ENCODE measurements around the gene PLCB1. TPM values are rescaled to one million over a fixed set of nuclear protein-coding genes. Genes with fewer than 3 reads are reported as not detected.
"Not testable (repeated sequence)": the region's sequence is repeated elsewhere in the genome, so short reads cannot be mapped to it uniquely, and the experiment has no call there.

The PLCB1 gene
- total RNA-seq, 1 donor from 2014 or later = 58.5 TPM

DNA sequence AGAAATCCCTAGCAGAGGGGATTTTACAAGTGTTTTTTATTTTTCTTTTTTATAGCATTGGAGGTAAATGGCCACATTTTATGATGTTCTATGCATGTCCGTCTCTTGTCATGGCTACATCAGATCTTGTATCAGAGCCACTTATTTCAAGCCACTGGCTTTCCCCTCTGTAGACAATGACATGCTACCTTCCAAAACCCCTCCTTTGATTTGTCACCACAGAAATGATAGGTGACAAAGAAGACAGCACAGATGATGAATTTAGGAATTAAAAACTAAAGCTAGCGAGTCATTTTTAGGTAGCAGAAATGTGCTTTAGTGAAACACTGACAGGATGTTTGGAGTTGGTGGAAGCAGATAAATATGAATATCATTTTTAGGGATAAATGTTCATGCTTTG, 20.8 kb downstream of the PLCB1 start:
- ATAC-seq = no peak
- intact Hi-C loops (cut with DNase I) = no loop called here
- DNase-seq (ENCODE audit: low spot score) = no peak

- no peak for ATAC-seq
- intact Hi-C loops (cut with DNase I) = no loop called here
- no peak for DNase-seq (ENCODE audit: low spot score)
Observed at GRCh38 chr20:8153281-8153908, 21.3 kb downstream of the PLCB1 start.

DNA sequence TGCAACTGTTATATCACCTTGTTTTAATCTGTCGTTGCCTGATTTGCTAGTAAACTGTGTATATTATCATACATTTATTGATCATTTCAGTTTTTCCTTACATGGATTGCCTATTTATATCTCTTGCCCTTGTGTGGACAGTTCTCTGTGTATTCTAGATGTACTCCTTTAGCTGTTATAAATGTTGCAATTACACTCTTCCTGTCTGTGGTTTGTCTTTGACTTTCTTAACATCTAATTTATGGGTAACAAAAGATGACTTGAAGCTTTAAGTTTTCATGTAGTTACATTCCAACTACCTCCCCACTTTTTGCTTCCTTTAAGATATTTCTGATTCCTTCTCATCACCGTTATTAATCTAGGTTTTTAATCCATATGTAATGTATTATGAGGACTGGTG, 22.6 kb downstream of the PLCB1 start:
- intact Hi-C loops (cut with DNase I) = no loop called here
- ATAC-seq (no peak), DNase-seq (ENCODE audit: low spot score) (no peak)

GRCh38 chr20:8155229-8155628, 23.2 kb downstream of the PLCB1 start:
- intact Hi-C loops (cut with DNase I) = no loop called here
- ATAC-seq (no peak), DNase-seq (ENCODE audit: low spot score) (no peak)

DNA sequence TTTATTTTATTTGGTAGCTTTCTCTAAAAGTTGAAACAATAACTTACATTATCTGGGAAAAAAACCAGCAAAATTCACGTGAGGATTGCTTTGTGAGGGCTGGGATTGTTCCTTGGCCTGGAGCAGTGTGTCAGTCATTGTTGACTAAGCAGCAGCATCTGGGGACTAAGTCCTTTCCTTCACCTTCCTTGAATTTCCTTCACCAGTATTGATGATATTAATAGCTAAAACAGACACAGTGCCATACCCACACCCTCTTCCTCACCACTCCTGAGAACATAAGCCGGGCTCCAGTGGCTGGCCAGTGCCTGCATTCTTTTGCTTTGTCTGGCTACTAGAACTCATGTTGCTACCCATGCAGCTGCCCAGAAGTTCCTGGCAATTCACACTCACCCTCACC, 23.7 kb downstream of the PLCB1 start:
- intact Hi-C loops (cut with DNase I) = no loop called here
- ATAC-seq (no peak), DNase-seq (ENCODE audit: low spot score) (no peak)

DNA sequence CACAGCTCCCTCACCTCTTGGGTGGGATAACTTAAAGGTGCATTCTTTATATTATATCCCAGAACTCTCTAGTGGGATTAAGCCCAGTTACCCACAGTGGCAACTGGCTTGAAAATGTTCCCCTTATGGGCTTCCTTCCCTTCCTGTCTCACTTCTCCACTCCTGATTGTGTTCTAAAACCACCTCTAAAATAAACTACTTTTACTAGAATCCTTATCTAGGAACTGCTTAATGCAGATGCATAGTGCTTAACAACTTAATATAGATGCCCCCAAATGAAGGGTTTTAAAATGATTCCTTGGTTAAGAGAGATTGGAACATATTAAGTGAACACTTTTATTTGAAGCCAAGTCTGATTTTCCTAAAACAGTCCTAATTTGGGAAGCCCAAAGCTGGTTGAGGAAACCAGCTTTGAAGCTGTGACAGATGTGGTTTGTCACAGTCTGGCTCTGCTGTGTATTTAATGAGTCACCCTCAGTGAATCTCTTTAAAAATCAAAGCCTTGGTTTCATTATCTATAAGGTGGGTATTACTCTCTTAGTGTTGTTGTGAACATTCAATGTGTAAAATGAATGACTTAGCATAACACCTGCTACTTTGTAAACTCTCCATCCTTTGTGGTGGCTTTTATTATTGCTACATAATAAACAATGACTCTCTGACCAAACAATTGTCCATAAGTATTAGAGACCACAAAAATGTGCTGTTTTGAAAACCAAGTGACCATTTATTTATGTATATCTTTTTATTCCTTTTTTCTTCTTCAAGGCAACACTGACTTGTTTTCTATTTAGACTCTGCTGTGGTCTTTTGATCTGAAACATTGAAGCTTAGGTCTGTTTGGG, 24.4 kb downstream of the PLCB1 start:
- intact Hi-C loops (cut with DNase I) = no loop called here
- ATAC-seq = peak; percentile 36
- no peak for DNase-seq (ENCODE audit: low spot score)

GRCh38 chr20:8159217-8159616, 27.2 kb downstream of the PLCB1 start:
- ATAC-seq; intact Hi-C loops (cut with DNase I); DNase-seq (ENCODE audit: low spot score): not testable (repeated sequence)

DNA sequence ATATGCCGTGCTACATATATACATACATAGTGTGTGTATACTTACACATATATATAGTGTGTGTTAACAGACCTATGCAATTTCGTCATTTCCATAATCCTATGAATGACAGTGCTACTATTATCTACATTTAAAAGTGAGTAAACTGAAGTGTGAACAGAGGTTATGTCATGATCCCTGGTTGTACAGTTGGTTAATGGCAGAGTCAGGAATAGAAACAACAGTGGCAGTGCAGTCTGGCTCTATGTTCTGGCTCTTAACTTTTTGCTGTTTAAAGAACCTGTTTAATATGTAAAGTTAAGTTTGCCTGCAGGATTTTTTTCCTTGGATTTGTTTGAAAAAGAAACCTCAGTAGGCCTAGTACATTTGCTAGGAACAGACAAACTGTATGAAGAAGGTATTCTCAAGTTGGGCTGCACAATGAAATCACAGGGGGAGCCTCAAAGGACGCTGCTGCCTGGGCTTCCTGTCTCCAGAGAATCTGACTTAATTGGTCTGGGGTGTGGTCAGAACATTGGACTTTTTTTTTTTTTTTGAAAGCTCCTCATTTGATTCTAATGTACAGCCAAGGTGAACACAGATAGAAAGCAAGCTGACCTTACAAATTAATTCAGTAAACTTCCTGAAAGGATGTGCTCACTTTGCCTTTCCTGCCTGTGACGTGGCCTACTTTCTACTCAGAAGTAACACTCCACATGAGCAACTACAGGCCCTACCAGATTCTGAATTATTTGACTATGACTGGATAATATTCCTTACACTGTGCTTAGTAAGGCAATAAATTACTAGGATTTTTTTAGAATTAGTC, 29.4 kb downstream of the PLCB1 start:
- ATAC-seq (no peak), DNase-seq (ENCODE audit: low spot score) (no peak)
- intact Hi-C loops (cut with DNase I) = no loop called here

DNA sequence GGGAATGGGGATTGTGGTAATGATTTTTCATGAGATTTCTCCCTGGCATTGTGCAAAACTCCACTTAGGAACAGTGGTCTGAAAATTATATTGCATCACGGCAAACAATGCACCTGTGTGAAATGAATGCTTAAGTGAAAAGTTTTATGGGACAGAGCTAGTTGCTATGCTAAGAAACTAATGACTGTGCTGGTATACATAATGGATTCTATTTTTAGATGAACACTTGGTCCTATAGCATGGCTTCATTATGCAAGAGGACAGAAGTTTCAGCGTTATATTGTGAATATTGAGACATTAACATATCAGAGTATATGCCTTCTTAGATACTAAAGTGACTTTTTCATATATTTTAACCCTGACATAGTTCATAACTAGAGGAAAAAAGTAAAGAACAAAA, 30.5 kb downstream of the PLCB1 start:
- intact Hi-C loops (cut with DNase I) = no loop called here
- DNase-seq (ENCODE audit: low spot score) (no peak), ATAC-seq (no peak)

GRCh38 chr20:8163543-8163942, 31.5 kb downstream of the PLCB1 start:
- DNase-seq (ENCODE audit: low spot score) = no peak
- ATAC-seq = no peak
- intact Hi-C loops (cut with DNase I) = no loop called here

- intact Hi-C loops (cut with DNase I) = no loop called here
Observed at GRCh38 chr20:8166730-8167129, 34.7 kb downstream of the PLCB1 start.

GRCh38 chr20:8168785-8169288, 36.8 kb downstream of the PLCB1 start:
- DNase-seq (ENCODE audit: low spot score) (no peak), ATAC-seq (no peak)
- intact Hi-C loops (cut with DNase I) = no loop called here

More at GRCh38 chr20:8166730-8167129, 34.7 kb downstream of the PLCB1 start:
- no peak for ATAC-seq
- no peak for DNase-seq (ENCODE audit: low spot score)

DNA sequence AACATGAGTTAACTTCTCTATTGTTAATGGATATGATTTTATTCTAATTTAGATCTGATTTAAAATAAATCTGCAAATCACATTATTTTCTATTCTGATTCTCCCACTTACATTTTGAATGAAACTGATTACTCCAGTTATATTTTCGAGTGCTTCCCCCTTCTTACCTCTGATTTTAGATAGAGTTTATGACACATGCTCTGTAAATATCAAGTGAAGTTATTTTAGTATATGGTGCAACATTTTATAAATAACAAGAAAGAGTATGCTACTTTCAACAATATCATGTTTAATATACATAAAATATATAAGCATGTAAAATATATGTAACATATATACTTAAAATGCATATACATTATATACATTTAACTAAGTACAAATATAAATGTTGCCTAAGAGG, 38.9 kb downstream of the PLCB1 start:
- DNase-seq (ENCODE audit: low spot score) = no peak
- intact Hi-C loops (cut with DNase I) = no loop called here
- ATAC-seq = no peak

DNA sequence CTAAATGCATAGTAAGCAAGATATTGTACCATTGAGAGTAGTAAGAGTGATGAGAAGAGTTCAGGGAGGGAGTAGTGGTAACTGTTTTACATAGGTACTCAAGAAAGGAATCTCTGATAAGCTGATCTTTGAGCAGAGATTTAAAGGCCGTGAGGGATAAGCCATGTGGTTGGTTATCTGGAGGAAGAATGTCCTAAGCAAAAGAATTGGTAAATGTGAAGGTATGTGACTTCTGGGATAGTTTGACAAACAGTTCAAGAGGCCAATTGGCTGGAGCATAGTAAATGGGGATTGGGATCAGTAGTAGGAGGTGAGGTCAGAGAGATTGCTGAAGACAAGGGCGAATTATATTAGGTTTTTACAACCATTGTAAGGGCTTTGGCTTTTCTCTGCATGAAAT, 40.1 kb downstream of the PLCB1 start:
- intact Hi-C loops (cut with DNase I) = no loop called here
- ATAC-seq = no peak
- no peak for DNase-seq (ENCODE audit: low spot score)

DNA sequence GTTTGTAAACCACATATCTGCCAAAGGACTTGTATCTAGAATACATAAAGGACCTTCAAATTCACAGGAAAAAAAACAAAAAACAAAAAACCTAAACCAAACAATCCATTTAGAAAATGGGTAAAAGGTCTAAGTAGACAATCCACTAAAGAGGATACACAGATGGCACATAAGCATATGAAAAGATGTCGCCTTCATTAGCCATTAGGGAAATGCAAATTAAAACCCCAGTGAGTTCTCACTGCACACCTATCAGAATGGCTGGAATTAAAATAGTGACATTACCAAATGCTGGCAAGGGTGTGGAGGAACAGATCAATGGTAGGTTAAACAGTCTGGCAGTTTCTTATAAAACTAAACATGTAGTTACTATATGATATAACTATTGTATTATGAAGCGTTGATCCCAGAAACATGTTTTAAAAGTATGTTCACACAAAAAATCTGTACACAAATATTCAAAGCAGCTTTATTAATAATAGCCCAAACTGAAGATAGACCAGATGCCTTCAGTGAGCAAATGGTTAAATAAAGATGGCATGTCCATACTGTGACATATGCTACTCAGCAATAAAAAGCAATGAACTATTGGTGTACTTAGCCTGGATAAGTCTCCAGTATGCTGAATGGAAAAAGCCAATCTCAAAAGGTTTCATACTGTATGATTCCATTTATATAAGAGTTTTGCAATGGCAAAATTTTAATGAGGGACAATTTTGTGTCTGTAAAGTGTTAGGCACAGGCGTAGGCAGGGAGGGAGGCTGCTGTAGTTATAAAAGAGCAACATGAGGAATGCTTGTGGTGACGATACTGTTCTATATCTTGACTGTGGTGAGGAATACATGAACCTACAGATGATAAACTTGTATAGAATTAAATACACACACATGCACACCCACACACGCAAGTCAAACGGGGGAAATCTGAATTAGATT, 43.9 kb downstream of the PLCB1 start:
- DNase-seq (ENCODE audit: low spot score) (no peak), ATAC-seq (no peak)
- intact Hi-C loops (cut with DNase I) = no loop called here

GRCh38 chr20:8183526-8183925, 51.5 kb downstream of the PLCB1 start:
- no peak for ATAC-seq
- intact Hi-C loops (cut with DNase I) = no loop called here

GRCh38 chr20:8187740-8188139, 55.7 kb downstream of the PLCB1 start:
- no peak for ATAC-seq
- intact Hi-C loops (cut with DNase I) = no loop called here
- DNase-seq (ENCODE audit: low spot score) = no peak

More at GRCh38 chr20:8183526-8183925, 51.5 kb downstream of the PLCB1 start:
- no peak for DNase-seq (ENCODE audit: low spot score)

- DNase-seq (ENCODE audit: low spot score) (no peak), ATAC-seq (no peak)
- intact Hi-C loops (cut with DNase I) = no loop called here
Observed at GRCh38 chr20:8190043-8190880, 58.2 kb downstream of the PLCB1 start.

All from sciatic nerve (tissue), 2 donors.